Dermis blood vessel endothelial cell (primary cell): ENCODE data around the gene OR12D1. TPM values are rescaled to one million over a fixed set of nuclear protein-coding genes. Genes with fewer than 3 reads are reported as not detected.
"Not testable (repeated sequence)": the region's sequence is repeated elsewhere in the genome, so short reads cannot be mapped to it uniquely, and the experiment has no call there.

ENCODE experiments used
- DNase-seq: peaks from one replicate; pipeline ENCODE4 v3.0.0; 2010
- total RNA-seq: library from RNA; depleted of rRNA; stranded (reverse); fragments of >200 nt; gene quantifications from 2 replicates; pipeline ENCODE4 v1.2.3, GENCODE V29; 2014

Gene OR12D1
- not detected in 2 replicates for total RNA-seq

DNA sequence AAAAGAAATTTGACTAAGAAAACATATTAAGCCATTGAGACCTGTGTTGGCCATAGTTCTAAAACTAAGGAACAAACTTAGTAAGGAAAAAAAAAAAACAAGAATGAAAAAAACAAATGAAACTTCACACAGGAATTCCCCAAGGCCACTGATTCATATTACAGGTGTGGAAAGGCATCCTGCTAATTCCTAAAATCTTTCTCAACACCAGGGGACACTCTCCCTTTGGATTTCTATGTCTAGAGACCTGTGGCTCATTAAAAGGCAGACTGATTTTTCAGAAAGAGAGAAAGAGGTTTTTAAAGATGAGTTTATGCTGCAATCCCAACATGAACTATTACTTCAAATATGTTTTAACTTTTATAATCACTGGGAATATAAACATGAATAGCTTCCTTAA, at the start of gene OR12D1:
Gene OR12D1 (plus strand): TSS at position 341 of the 400 bp plus-strand sequence.
- no peak for DNase-seq

DNA sequence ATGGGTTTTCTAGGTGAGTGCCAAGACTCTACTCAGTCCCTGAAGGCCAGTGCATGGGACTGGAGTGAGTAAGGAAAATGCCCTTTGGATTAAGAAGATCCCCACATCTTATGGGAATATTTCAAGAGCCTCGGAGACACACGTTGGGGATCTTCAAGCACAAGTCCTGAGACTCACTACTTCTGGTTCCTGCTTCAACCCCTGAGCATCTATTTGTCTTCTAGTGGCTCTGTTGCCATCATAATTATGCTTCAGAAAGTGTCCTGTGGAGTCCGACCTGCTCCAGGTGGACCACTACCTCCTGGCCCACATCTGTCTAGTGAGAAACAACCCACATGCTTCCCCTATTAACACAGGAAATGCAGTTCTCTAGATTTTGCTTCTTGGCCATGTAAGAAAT, 46.0 kb upstream of the OR12D1 start, which contains the start of gene OR5V1:
Gene OR5V1 (minus strand): TSS at position 101 of the 400 bp plus-strand sequence. CDS start 12,670 bp downstream, outside the sequence.
- DNase-seq: no peak

DNA sequence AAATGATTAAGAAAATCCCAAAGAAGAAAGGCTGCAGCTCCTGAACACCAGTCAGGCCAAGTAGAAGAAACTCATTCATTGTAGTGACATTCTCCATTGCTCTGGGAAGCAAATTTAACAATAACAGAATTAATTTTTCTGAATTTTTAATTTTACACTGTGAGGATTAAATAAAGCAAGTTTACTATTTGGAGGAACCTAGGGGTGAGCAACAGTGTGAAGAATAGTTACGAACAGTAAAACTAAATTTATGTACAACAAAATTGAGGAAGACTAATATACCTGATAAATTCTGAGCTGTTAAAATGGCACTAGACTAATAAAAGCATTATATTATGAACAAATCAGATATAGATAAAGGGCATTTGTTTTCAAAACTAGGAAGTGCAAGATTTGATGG, 39.5 kb upstream of the OR12D1 start, which contains the start of gene OR12D3:
Gene OR12D3 (minus strand): TSS at position 101 of the 400 bp plus-strand sequence. CDS start 4 bp downstream, at position 97.
- no peak for DNase-seq

DNA sequence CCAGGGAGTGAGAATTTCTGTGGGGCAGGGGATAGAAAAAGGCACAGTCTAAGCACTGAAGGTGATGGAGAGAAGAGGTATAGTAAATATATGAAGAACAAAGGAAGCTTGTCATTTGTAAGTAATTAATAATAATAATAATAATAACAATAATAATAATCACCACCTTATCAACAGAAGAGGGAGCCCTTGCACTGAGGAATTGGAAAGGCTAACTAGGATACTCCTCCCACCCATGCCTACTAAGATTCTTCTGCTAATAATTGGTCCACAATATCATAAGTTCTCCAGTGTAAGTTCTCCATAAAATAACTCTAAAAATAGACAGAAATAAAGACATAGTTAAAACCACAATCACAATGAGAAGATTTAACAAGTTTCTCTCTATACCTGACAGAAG, 38.7 kb upstream of the OR12D1 start:
- peak; percentile 0 for DNase-seq

DNA sequence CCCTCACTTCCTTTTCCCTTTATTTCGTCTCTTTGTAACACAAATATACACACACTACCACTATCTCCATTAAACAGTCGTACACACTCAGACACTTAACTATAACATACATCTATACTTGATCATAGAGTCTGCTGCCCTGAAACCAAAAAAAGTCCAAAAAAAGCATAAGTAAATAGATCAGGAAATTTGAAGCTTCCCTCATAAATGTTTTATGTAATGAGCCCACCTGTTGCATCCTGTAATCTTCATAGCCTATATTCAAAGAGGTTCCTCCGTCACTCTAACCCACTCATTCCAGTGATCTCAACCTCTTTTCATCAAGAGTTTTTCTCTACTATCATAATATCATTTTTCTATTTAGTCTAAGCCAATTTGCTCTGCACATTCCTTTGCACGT, 26.2 kb upstream of the OR12D1 start:
- DNase-seq: no peak

DNA sequence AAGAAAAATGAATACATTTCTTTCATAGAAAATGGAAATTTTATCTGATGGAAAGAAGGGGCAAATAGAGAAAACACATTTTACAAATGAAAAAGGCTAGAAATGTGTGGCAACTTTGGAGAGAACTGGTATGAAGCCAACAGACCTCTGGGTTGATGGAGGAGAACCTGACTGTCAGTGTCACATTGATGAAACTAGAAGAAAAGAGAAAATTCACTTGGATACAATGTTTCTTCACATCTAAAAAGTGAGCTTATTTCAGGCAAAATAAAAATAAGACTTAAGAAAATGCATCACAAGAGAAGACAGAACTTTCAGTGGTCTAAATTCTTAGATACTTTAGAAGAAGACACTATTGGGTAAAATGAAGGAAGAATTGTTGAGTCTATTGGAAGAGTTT, 19.4 kb upstream of the OR12D1 start, which contains the start of gene OR12D2:
Gene OR12D2 (plus strand): TSS at position 301 of the 400 bp plus-strand sequence. CDS start 1,069 bp downstream, outside the sequence.
- no peak for DNase-seq

DNA sequence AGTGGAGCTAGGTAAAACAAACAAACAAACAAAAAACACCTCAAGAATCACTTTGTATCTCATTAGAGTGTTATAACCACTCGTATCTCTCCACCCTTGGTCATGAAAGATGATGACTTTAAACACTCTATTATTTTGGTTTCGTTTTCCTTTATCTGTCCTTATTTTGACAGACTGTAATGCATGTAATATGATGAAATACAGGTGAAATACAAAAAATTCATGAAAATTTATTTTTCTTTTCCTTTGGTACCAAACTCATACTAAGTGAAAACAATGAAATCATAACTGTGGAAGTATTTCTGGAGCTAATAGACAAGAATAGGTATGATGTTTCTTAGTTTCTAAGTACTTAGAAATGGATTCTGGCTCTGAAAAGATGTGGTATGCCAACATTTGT, 15.2 kb upstream of the OR12D1 start:
- DNase-seq: no peak

DNA sequence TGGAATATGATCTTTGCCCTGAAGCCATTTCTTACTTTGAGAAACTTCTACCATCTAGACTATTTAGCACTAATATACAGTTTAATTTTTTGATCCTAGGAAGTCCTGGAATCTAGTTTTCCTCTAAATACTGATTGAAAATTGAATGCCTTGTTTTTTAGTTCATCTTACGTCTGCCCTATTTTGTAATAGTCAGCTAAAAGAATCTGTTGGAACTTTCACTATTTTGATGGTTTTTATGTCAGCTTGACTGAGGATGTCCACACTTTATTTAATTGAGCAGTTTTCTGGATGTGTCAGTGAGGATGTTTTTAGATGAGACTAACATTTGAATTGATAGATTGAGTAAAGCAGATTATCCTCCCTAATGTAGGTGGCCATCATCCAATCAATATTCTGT, 10.9 kb upstream of the OR12D1 start:
- DNase-seq: no peak

DNA sequence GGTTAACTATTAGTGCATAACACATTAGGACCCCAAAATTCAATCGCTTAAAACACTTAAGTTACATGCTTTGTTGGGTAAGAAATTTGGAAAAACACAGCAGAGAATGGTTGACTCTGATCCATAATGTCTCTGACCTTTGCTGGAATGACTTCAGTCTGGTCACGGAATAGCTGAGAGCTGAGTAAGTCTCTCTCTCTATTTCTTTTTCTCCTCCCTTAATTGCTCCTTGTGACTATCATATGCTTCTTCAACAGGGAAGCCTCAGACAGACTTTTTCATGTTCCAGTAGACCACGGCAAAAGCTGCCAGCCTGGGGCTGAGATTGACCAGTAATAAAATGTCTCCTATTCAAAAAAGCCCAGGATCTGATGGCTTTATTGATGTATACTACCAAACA, 4.8 kb downstream of the OR12D1 start:
- no peak for DNase-seq

DNA sequence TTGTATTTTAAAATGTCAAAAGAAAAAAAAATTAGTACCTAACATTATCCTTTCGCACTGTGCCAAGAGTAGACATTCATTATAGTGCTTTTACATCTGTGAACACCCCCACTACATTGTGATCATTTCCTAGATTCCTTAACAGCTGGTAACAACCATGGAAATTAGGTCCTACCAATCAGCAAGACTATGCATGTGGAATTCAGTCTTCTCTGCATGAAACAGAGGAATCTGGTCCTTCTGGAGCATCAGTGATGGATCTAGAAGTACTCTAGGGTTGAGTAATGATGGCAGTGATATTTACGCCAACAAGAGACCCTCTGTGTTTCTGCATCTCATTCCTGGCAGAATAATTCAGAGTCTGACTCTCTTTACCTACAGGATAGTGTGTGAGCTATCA, 9.4 kb downstream of the OR12D1 start:
- no peak for DNase-seq

DNA sequence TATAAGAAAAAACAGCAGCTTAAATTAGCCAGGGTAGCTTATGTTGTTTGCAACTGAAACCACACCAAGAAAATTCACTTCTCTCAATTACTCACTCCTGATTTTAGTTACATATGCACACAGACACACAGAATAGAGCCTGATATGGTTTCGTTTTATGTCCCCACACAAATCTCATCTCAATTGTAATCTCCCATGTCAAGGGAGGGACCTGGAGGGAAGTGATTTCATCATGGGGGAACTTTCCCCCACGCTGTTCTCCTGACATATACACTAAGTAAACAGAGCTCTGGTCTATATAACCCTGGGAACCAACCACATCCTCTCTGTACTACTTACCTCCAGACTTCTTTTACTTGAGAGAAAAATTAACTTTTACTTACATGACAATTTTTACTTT, 9.8 kb downstream of the OR12D1 start:
- no peak for DNase-seq

DNA sequence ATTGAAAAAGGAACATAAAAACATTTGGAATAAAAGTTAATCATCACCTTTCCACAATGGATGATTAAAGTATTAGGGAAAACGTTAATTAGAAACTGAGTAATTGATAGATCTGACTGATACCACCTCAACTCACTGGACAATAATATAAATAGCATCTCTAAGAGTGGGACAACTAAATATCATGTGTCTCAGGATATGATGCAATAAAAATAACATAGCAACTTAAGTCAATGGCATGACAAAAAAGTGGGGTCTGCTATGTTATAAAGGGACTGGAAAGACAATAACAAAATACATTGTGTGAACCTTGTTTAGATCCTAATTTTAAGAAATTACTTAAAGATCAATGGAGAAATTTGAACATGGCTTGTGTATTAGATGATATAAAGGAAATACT, 10.3 kb downstream of the OR12D1 start:
- no peak for DNase-seq

DNA sequence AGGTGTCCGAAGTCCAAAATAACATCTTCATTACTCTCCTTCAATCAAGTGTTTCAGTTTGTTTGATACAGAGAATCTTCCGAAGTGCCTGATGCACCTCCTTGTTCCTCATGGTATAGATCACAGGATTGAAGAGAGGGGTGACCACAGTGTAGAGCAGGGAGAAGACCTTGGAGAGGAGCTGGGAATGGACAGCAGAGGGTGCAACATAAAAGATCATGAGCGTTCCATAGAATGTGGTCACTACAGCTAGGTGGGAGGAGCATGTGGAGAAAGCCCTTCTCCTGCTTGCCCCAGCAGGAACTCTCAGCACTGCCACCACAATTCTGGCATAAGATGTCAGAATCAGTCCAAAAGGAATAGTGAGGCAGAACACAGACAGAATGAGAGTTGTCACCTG, 11.9 kb downstream of the OR12D1 start:
- DNase-seq: no peak

DNA sequence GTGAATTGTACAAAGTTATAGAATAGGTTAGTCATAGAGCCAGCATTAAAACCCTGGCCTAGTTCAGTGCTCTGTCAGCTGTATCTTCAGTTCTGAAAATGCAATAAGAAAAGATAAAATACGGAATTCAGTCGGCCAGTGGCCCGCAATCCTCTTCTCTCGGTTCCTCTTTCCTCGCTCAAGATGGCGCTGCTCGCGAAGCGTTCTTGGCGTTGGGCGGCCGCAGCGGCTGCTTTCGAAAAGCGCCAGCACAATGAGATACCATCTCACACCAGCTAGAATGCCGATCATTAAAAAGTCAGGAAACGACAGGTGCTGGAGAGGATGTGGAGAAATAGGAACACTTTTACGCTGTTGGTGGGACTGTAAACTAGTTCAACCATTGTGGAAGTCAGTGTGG, 22.0 kb downstream of the OR12D1 start:
- DNase-seq: not testable (repeated sequence)

DNA sequence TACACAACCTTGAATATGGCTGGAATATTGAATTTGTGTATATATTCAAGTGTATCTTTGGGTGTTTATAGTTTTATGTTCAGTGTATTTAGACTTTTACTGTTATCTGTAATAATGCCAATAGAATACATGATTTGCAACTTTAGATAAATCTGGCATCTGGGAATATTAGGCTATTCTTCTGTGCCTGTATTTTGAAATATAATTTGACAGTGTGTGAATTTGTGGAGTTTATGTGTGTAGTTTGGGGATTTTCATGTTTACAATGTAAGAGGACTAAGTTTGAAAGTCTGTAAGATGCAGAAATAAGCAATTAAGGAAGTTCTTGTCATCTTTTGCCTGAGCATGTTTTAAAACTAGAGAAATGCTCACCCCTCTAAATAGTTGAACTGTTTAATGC, 24.3 kb downstream of the OR12D1 start, which contains the start of gene OR10C1:
Gene OR10C1 (plus strand): TSS at position 301 of the 400 bp plus-strand sequence. CDS start 710 bp downstream, outside the sequence.
- no peak for DNase-seq

DNA sequence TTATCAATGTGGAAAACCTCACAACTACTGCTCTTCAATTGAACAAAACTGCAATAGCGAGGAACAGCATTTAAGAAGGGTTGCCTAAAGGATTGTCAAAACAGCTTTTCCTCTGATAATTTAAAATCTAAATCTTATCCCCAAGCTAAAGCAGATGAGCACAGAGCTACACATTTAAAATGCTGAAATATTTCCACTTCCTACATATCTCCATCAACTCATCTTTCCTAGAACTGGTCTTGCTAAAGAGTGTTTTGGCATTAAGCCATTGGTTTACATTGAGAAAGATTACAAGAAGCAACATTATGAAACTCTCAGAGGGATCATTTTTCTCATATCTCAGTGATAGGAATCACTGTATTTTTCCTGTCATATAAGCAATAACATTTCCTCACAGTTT, 28.0 kb downstream of the OR12D1 start:
- no peak for DNase-seq

DNA sequence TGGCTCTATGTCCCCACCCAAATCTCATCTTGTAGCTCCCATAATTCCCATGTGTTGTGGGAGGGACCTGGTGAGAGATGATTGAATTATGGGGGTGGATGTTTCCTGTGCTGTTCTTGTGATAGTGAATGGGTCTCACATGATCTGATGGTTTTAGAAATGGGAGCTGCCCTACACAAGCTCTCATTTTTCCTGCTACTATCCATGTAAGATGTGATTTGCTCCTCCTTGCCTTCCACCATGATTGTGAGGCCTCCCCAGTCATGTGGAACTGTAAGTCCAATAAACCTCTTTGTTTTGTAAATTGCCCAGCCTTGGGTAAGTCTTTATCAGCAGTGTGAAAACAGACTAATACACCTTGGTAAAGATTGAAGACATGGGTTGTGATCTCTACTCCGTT, 29.3 kb downstream of the OR12D1 start:
- not testable (repeated sequence) for DNase-seq

DNA sequence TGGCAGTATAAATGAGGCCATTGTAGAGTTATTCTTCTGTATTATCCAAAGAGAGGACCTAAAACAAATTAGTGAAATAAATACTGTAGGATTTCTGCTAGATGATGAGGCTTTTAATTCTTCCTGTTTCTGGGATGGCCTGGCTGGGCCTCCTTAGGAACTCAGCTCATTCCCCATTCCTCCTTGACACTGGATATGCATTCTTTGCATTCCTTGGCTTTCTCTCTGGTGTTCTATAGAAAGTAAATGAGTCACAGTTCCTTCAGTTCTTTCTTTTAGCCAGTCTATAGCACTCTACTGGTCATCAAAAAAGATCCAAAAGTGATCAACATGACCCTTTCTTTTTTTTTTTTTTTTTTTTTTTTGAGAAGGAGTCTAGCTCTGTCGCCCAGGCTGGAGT, 32.9 kb downstream of the OR12D1 start:
- DNase-seq: no peak

DNA sequence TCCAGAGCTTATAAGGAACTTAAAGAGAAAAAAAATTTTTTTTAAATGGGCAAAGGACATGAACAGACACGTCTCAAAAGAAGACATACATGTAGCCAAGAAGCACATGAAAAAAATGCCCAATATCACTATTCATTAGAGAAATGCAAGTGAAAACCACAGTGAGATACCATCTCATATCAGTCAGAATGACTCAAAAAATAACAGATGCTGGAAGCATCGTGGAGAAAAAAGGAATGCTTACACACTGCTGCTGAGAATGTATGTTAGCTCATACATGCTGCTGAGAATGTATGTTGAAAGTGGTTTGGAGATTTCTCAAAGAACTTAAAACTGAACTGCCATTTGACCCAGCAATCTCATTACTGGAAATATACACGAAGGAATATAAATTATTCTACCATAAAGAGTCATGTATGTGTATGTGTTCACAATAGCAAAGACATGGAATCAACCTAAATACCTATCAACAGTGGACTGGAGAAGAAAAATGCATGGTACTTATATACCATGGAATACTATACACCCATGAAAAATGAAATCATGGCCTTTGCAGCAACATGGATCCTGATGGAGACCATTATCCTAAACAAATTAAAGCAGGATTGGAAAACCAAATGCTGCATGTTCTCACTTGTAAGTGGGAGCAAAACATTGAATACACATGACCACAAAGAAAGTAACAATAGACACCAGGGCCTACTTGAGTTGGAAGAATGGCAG, 36.9 kb downstream of the OR12D1 start:
- DNase-seq: no peak

DNA sequence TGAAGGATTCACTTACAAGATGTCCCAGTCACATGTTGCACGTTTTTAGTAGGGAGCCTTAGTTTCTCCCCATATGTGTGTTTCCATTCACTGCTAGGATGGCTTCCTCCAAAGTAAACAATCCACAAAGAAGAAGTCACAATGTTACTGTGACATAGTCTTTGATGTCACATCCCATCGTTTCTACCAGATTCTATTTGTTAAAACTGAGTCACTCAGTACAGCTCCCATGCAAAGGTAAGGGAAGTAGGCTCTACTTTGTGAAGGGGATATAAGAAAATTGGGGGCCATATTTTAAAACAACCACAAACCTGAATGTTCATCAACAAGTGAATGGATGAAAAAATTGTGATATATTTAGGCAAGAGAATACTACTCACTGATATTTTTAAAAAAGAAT, 42.2 kb downstream of the OR12D1 start, which contains the start of the genes OR11A1 and OR2H1:
Gene OR11A1 (minus strand): TSS at position 101 of the 400 bp plus-strand sequence. CDS start 29,430 bp downstream, outside the sequence.
Gene OR2H1 (plus strand): TSS at position 185 of the 400 bp plus-strand sequence. CDS start 4,615 bp downstream, outside the sequence.
- DNase-seq: no peak

DNA sequence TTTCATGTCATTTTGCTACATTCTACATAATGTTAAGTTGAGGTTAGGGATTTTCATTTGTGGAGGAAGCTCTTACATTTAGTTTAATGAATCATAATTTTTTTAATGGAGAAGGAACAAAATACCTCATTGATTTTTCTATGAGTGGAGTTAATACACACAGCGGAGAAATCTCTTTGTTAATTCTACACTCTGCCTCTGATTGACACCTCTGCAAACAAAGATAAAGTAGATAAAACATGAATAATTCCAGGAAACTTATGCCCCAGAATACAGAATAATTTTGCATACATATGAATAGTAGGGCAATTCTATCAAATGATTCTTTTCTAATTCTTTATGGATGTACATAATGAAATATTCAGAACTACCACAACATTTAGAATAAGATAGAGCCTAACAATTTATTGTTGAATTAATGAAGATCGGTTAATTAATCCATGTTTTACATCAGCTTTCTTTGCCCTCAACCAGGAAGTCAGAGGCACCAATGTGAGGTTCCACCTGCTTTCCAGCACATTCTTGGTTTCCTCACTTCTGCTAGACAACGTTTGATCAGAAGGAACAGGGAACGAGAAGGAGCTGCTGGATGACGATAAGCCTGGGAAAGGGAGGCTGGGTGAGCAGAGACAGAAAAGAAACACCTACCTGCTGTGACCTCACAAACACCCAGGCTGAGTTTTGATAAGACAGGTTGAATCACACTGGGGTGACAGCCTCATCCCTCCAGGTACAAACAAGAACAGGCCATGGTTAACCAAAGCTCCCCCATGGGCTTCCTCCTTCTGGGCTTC, 46.5 kb downstream of the OR12D1 start:
- no peak for DNase-seq

DNA sequence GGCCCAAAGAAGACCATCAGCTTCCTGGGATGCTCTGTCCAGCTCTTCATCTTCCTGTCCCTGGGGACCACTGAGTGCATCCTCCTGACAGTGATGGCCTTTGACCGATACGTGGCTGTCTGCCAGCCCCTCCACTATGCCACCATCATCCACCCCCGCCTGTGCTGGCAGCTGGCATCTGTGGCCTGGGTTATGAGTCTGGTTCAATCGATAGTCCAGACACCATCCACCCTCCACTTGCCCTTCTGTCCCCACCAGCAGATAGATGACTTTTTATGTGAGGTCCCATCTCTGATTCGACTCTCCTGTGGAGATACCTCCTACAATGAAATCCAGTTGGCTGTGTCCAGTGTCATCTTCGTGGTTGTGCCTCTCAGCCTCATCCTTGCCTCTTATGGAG, 47.3 kb downstream of the OR12D1 start:
- DNase-seq: no peak

DNA sequence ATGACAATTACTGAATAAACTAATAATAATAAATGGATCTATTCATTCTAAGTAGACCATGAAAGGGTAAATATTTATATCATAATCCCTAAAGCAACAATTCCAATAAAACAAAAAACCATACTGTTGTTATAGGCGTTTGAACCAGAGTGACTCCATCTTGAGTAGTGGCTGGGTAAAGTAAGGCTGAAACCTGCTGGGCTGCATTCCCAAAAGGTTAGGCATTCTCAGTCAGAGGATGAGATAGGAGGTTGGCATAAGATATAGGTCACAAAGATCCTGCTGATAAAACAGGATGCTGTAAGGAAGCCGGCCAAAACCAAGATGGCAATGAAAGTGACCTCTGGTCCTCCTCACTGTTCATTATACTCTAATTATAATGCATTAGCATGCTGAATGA, 50.6 kb downstream of the OR12D1 start:
- DNase-seq: no peak
